ENCODE results near the gene DGKB.

Gene DGKB

DNA sequence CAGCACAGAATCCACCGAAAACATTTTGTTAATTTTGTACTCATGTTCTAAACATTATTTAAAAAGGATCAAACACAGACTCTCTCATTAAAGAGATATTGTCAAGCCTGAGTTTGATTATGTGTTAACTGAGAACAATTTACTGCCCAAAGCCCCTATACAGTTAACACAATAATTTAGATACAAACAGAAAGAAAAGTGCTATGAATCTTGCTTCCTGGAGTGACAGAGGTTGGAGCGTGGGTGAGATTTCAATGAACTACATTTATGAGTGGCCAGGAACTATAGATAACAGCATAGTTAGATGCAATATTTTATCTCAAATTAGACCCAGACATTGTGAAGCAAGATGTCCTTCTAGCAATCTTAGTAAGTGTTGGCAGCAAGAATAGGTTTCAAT, 464.2 kb downstream of the DGKB start:
- DNase-seq, result no peak

DNA sequence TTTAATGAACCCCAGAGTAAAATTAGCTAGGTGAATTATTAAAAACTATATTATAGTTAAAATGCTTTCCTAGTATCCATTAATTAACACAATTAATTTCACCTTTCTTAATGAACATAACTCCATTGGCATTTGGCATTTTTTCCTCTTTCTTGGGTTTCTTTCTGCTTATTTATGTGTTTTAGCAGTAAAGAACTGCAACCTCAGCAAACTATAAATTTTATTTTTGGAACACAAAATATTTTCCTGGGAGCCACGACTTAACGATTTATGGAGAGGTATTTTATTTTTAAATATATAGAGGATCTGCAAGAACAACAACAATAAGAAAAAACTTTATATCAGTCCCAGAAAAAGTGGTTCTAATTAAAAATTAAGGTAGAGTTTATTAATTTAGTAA, 465.7 kb downstream of the DGKB start:
- DNase-seq, result no peak

DNA sequence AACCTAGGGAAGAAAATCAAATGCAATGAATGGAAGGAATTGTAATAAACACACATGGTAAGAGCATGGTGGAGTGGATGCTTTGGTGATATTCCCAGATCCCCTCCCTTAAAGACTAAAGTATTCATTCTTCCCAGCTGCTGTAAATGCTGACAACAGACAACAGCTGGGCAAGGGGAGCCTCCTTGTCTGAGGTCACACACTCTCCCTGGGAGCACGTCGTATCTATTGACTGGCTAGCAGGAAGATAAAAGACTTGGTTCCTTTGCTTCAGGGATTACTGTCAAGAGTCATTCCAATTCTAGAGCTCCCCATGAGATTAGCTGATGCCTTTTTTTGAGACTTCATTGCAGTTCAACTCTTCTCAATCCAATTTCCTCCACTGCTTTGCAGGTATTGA, 469.6 kb downstream of the DGKB start:
- DNase-seq, result no peak

DNA sequence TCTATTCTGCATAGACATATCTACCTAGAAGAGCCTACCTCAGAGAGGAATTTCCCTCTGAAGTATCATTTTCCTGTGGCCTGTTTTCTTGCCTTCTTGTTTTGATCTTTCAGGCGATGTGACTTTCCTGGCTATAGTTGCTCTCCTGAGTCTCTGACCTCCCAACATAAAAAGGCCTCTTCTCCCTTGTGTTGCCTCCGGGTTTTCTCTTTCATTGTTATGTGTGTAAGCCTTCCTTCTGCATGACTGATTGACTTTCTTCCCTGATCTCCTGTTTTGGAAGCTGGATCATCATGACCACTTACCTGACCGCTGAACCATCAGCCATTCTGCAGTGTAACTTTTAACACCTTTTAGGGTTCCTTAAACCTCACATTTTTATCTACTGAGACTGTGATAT, 471.6 kb downstream of the DGKB start:
- DNase-seq, result no peak

DNA sequence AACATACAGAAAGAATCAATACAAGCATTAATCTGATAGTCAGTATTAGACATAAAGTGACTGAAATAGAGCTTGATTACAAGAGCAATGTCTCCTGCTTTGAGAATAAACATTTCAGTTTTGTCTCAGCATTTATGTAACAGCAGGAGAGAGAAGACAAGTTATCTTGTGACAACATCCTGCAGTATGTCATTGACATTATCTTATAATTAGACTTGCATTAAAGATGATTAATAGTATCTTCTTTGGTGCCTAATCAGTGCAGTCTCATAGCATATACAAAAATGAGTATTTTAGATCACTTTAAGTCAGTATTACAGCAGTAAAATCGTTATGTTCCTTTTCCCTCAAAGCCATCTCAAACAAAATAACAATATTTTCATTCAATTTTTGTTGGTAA, 477.0 kb downstream of the DGKB start:
- no peak for DNase-seq

DNA sequence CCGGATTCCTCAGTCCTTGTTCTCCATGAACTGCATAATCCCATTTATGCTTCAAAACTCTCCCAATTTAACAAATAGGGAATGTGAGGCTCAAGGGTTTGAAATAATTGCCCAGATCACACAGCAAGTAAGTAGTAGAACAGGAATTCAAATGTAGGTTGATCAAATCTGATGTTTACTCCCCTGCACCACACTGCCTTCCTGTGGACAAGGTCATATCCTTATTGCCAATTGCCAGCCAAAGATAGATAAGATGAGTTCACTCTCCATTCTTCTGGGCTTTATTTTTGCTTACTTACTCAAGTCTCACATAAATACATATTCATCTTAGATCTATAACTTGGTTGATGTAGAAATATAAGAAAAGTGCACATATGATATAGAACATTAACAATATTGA, 477.9 kb downstream of the DGKB start:
- DNase-seq, result no peak

DNA sequence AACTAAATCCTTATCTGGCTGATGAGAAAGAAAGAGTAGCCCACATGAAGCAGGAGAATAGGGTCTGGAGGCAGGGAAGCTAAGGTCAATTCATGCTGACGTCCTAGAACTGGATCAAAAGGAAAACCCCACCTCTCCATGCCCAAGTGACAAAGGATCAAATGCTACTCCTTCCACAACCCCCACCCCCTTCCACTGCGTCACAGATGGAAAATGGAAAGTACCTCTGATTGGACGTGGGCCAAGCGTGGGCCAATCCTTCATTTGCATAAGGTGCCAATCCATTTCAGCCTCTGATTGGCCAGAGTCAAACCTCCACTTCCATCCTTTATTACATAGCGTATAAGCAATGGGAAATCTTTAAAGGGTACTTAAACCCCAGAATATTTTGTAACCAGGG, 481.8 kb downstream of the DGKB start:
- no peak for DNase-seq

DNA sequence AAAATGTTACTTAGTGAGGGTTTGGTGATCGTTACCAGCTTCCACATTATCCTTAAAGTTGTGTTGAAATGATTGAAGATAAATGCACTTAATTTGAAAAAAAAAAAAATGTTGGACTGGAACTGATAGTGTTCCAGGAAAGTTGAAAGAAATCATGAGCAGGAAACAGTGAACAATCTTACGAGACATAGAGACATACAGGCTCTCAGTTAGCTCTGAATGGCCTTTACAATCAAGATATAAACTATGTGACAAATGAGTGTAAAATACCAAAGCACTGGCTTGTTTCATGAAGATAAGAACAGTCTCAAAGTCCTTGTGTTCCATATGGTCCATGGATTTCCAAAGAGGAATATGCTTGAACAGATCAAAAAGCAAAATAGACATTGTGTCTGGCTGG, 483.0 kb downstream of the DGKB start:
- no peak for DNase-seq

DNA sequence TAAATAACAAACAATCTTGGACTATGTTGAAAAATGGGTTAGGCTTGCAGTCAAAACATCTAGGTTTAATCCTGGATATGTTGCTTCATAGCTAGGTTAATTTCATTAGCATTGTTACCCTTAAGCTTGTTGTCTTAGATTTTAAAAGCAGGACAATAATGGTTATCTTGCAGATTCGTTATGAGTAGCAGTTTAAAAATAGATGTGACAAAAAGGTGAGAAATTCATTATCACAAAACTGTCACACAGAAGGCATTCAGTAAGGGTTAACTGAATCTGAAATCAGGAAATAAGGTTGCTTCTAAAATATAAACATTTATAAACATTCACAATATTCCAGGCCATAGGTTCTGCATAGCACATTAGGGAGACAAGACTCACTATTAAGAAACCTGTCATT, 483.9 kb downstream of the DGKB start:
- DNase-seq, result no peak

DNA sequence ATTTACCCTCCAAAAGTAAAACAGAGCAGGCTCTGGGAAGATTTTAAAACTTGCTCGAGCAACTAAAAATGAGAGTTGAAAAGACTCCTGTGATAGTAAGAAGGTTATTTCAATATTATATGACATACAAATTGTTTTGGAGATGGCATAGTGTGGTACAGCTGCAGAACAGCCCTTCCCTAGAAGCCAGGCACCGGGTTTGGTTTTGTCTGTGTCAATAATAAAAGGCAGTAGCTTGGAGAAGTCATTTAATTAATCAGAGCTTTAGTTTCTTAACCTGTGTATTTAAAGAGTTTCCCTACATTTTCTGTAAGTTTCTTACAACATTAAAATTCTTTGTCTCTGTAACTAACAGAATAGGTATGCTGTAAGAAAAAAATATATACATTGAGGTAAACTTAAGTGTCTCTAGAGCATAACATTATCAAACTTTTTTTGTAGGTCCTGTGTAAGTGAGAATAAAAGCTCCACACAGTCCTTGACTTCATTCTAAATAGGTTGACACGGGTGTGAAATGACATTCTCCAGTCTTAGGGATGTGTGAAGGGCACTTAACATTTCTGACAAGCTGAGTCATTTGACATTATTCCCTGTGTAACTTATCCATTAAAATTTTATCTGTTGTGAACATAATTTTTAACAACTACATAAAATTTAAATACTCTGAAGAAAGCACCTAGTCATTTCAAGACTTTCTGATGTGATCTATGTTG, 488.1 kb downstream of the DGKB start:
- no peak for DNase-seq

DNA sequence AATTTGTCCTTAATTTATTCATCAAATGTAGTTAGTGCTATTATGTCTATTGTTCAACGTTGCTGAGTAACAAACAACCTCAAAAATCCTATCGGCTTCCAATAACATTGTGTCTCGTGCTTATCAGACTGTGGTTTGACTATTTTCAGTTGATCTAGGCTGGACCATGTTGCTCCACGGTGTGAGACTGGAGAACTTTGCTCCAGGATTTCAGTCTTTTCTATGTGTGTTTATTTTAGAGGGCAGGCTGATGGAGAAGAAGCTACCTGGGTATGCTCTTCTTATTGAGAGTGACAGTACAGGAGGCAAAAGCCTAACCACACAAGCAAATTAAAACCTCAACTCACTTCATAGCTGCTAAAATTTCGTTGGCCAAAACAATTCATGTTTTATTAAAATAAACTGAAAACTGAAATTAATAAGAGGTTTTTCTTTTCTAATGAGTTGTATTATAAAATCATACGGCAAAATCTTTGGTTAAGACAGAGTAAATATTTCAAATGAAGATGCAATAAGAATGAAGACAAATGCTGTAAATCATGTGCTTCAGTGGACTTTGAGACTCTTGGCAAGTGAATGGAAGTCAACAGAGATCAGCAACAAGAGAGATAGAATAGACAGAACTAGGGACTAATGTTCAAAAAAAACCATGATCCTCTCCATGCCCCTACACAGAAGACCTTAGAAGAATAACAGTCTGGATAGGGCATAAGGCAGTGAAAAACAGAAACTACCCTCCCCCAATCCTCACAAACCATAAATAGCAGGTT, 495.1 kb downstream of the DGKB start:
- no peak for DNase-seq

DNA sequence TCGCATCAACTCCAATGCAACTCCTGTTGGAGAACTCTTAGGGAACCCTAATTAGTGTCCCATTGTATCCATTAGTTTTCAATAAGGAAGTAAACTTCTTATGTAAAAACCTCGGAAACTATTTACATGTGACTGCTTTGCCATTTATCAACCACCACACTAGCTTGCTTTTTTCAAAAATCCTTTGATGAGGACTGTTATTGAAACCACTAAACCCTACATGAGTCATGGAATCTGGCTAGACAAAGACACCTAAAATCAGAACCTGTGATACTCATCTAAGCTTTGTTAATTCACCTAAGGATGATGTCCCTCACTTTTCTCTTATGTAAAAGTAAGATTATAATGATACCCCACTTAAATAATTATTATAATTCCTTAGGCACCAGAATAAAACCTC, 499.0 kb downstream of the DGKB start:
- no peak for DNase-seq

DNA sequence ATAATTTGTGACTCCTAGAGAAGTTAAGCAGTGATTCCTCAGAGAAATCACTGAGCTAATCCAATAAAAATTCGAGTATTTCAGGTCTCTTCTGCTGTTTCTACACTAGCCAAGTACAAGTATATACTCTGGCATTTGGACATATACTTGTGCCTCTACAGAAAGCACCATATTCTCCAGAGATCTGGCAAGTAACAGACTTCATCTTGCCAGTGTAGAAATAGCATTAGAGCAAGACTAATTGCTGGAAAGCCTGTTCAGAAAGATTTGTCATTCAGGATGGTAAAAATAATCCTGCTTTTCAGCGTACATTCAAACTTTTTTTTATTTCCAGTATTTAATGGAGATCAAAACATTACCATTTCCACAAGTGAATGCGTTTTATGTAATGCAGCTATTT, 502.3 kb downstream of the DGKB start:
- DNase-seq, result no peak

DNA sequence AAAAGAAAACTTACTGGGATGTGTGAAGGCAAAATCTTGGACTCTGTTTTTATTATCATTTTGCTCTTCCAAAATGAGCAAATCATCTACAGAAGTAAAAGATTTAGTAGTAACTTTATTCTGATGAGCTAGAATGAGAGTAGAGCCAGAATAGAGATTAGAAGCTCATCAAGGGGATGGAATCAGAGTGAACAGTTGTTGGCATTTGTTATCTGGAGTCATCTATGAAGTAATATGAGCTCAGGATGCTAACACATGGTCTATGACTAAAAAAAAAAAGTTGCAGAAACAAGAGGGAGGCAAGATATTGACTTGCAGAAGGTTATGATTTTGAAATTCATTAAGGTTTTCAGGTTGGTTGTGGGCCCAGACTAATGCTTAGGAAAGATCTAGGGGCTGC, 504.0 kb downstream of the DGKB start:
- no peak for DNase-seq

DNA sequence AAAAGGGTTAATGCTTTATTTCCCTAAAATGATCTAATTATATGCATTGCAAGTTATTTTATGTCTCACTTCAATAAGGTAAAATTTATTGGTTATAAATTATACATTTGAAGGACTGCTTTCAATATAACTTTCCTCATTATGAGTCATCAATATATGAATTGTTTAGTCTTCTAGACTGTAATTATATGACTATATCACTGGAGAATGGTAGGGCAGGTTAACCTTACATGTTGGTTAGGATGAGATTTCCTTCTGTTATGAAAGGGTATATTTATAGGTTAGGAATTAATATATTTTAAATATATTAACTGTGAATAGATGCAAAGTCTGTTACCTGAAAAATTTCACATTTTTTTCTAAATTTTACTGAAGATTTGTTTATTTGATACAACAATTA, 506.7 kb downstream of the DGKB start:
- DNase-seq, result no peak

DNA sequence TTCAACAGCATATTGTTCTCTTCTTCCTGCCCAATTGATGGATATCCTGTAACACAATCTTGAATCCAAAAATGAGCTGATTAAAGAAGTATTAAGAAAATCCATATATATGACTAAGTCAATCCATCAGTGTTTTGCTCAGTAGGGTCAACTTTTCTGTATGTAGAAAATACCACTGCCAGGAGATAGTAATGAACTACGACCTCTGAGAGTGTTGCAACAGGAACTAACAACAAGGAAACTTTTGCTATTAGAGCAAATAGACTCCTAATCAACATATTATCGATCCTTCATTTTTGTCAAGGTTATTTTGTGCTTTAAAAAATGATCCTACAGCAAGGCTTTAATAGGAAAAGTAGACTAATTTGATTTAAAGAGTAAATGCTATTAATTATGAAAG, 507.8 kb downstream of the DGKB start:
- no peak for DNase-seq

DNA sequence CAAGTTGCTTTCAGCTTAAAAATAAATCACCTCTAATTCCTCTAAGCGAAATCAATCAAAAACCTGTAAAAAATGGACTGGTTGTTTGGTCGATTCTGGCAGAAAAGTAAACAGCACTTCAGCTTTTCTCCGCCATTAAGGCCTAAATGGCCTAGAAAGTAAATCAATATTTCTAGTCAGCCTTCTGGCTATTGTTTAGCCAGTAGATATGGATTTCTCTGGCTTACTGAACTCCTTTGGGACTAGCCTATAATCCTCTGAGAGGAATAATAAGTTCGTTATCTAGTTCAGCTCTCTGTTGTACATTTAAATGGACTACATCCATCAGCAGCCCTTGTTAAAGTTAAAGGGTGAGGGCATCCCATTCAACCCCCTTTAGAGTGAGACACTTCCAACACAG, 513.0 kb downstream of the DGKB start:
- DNase-seq, result no peak

DNA sequence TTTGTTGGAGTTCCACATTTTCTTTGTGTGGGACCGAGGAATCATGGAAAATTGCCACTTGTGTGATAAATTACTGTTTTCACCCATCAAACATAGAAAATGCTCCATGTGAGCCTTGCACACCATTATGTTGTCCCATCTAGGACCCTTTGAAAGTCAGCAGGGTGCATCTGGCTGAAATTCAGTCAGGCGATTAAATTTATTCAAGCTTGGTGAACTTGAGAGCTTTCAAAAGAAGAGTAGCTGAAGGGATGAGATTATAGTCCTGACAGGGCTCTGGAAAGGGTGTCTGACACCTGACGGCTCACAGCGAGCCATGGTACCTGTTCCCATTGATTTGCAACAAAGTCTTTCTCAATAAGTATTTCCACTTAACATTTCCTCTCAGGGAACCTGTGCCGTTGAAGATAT, 513.4 kb downstream of the DGKB start:
- DNase-seq, result no peak

DNA sequence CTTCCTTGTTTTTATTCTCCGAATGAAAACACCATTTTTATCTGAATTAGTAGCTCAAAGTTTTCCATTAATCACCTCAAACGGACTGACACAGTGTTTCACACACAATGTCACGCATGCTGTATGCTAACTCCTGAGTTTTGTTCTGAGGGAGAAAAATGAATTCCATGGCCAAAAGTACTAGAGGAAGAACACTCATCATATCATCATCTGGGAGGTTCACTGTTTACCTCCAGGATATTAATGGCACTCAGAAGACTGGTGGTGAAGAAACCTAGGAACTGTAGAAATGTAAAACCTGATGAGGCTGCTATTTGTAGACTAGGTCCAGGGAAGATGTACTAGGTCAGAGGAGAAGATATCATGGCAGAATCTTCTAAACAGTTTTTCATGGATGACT, 517.5 kb downstream of the DGKB start:
- no peak for DNase-seq

DNA sequence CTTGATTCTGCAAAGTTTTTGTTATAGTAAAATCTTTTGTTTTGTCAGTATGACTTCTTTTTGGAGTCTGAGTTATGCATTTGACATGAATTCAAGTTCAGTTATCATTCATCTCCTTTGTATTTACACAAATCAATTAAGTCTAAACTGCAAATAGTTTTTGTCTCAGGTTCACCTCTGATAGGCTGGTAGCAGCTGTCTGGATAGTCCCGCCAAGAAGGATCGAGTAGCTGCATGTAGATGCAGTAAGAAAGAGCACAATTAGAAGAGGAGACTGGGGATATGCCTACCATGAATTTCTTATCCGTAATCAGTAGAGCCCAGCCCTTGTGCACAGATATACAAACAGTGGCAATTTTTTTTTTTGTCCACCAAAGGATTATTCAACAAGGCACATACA, 520.6 kb downstream of the DGKB start:
- DNase-seq, result no peak

DNA sequence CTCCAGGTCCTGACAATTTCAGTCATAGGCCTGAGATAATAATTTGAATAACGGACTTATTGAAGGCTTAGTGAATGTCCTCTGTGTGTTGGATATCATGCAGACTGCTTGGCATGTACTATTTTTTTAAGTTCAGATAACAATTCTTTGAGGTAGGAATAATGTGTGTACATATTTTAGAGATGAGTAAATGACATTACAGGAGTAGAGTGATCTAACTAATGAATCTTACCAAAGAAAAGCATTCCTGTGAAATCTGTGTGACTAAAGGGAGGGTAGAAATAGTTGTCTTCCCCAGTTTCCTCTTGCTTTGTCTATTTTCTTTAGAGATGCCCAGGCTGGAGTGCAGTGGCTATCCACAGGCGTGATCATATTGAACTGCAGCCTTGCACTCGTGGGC, 521.2 kb downstream of the DGKB start:
- no peak for DNase-seq

DNA sequence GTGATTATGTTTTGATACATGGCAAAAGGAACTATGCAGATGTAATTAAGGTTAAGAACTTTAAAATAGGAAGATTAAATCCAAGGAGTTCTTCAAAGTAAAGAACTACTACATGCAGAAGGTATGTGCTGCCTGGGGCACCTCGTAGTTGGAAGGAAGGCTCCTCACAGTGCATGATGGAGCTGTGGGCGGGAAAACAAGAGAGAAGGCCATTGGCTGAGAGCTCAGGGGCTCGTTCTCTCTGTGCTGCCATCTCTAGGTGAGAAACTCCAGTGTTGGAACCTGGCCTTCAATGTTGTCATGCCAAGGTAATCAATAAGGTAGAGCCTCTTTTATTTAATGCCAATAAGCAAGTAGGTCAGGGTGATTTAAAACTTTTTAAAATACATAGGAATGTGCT, 521.7 kb downstream of the DGKB start:
- DNase-seq, result no peak

DNA sequence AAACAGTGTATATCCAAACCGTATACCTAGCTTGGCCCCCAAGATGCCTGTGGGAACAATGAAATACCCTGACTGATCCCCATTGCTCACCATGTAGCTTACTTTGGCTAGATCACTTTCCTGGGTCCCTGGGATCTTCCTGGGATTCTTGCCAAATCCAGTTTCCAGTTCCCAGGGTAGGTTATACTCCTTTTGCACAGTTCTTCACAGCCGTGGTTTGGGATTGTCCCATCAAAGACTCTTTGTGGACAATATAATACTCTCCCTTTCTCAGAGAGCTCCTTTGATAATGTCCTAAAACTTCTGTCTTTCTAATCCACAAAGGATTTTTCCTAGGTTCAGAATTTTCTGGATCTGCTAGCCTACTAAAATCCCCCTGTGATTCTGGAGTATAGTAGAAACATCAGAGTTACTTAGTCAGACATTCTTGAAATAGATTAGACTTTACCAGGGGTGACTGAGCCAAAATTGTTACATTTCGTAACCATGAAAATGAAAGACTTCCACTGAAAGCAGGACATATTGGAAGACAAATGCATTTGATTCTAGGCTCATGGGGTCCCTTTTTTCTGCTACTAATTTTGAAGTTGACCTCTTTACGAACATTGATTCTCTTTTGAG, 524.8 kb downstream of the DGKB start:
- no peak for DNase-seq

DNA sequence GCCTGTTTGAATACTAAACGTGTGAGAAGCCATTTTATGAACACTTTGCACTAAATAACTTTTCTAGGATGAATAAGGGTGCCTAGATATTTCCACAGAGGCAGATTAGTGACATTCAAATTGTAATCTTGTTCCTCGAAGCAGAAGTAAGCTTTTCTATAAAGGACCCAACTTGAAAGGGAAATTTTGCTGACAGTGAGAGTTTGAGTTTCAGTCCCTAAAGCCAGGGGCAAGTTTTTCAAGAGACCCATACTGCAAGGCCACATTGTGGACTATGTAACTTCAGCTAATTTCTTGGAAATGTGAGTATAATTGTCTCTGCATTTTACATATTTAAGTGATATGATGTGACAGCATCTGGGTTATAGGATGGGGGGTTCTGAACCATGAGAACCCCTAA, 525.8 kb downstream of the DGKB start:
- no peak for DNase-seq

DNA sequence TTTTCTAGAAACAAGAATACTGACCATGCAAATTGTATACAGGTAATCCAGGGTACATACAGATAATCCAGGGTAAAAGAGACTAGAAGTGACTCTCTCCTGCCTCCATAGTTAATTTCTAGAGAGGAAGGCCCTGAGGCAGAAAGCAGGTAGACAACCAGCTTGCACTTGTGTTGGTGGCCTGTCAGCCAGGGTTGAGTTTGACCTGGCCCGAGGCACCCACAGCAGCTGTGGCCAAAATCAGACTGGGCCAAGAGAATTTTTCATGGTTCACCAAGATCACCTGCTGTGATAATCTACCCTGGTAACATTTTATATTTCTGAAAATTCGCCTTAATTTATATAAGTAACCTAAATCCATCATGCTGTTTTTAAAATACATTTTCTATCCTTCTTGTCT, 526.6 kb downstream of the DGKB start:
- DNase-seq, result no peak

Measured in activated T-cell treated with anti-CD3 and anti-CD28 coated beads, Interleukin-2, amount 50 U/mL, for 48 hours (primary cell).